ENCODE data around the gene PUS1.

DNA sequence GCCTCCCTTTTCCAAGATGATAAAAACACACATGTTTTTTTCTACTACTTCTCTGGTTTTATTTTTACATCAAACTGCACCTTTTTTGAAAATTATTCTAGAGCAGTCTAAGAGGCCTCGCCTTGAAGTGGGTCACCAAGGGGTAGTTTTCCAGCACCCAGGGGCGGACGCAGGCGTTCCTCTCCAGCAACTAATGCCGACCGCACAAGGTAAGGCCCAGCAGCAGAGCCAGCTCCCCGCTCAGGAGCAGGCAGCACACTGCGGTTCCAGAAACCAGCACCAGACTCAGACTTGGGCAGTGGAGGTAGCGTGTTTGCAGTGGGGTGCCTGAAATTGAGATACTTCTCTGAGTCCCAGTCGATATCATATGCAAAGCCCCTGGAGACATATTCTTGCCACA, 52.3 kb downstream of the PUS1 start:
- TF ChIP-seq, protein P1, sequence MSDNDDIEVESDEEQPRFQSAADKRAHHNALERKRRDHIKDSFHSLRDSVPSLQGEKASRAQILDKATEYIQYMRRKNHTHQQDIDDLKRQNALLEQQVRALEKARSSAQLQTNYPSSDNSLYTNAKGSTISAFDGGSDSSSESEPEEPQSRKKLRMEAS (IDR thresholded peaks at IDR 0.05; ENCODE audit: low read depth, low read length) = no peak
- no peak for TF ChIP-seq MTA3 (IDR thresholded peaks at IDR 0.05; ENCODE audit: borderline replicate concordance, low read length)

All from GM12878 (cell line).